ENCODE measurements around the gene SNAPC4. TPM values are rescaled to one million over a fixed set of nuclear protein-coding genes. Genes with fewer than 3 reads are reported as not detected.

The SNAPC4 gene
- total RNA-seq, 1 donor from 2014 or later: 3.7 TPM

DNA sequence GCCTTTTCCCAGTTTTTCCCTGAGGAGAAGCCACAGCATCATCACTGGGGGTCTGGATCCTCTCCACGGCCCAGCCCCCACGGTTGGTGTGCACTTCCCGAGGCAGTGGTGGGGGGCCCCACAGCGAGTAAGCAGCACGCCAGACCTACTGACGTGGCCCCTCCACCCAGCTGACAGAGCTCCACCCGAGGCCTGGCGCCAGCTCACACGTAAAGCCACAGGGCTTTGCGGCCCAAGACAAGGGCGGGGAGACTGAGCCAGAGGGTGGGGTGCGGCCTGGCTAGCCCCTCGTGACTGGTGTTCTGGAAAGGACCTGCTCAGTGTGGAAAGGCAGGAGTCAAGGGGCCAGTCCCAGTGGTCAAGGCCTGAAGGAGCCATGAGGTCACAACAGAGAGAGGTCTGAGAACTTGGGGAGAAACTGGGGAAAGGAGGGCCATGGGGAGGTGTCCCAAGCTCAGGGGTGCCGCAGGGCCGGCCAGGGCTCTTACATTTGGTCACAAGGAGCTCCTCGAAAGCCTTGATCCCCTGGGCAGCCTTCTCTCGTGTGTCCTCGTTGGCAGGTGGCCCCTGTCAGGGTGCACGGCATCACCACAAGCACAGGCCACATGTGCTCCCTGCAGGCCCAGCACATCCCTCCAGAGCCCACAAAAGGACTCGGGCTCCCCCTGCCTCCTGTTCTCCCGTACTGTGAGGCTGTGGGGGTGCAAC is 5.5 kb downstream of the SNAPC4 start:
- H3K27me3 ChIP-seq (ENCODE audit: control insufficient read depth, insufficient read depth, low read length): no peaks in the 10 kb centered on the region
- H3K4me3 ChIP-seq (ENCODE audit: low read depth, low read length): no peak overlapping the region
- TF ChIP-seq, protein P1, sequence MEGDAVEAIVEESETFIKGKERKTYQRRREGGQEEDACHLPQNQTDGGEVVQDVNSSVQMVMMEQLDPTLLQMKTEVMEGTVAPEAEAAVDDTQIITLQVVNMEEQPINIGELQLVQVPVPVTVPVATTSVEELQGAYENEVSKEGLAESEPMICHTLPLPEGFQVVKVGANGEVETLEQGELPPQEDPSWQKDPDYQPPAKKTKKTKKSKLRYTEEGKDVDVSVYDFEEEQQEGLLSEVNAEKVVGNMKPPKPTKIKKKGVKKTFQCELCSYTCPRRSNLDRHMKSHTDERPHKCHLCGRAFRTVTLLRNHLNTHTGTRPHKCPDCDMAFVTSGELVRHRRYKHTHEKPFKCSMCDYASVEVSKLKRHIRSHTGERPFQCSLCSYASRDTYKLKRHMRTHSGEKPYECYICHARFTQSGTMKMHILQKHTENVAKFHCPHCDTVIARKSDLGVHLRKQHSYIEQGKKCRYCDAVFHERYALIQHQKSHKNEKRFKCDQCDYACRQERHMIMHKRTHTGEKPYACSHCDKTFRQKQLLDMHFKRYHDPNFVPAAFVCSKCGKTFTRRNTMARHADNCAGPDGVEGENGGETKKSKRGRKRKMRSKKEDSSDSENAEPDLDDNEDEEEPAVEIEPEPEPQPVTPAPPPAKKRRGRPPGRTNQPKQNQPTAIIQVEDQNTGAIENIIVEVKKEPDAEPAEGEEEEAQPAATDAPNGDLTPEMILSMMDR (IDR thresholded peaks at IDR 0.05; ENCODE audit: insufficient read depth, low read length, severe bottlenecking): no peak
- FAIRE-seq (no peak), DNase-seq (ENCODE audit: low read depth) (no peak)
- peaks cover 54% of the 10 kb centered on the region for H3K36me3 ChIP-seq (ENCODE audit: control insufficient read depth, insufficient read depth, low read length)

DNA sequence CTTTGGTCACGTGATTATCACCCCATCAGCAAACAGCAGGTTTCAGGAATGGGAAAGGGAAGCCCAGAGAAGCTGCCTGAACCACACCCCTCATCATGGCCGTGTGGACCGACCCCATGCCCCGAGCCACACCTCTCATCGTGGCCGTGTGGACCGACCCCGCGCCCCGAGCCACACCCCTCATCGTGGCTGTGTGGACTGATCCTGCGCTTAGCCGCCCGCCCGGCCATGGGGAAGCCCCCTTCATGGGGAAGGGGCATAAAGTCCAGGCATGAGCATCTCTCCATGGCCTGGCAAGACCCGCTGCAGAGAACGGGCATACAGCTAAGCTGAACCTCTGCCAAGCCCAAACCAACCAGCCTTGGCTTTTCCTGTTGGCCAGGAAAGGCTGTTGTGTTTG is 6.4 kb downstream of the SNAPC4 start:
- TF ChIP-seq, protein P1 (IDR thresholded peaks at IDR 0.05; ENCODE audit: insufficient read depth, low read length, severe bottlenecking): no peak
- Histone ChIP-seq H3K36me3 (ENCODE audit: control insufficient read depth, insufficient read depth, low read length) (peaks cover 57% of the 10 kb centered on the region), H3K27me3 (ENCODE audit: control insufficient read depth, insufficient read depth, low read length) (no peaks in the 10 kb centered on the region), H3K4me3 (ENCODE audit: low read depth, low read length) (no peak overlapping the region)
- DNase-seq (ENCODE audit: low read depth) (no peak), FAIRE-seq (no peak)

DNA sequence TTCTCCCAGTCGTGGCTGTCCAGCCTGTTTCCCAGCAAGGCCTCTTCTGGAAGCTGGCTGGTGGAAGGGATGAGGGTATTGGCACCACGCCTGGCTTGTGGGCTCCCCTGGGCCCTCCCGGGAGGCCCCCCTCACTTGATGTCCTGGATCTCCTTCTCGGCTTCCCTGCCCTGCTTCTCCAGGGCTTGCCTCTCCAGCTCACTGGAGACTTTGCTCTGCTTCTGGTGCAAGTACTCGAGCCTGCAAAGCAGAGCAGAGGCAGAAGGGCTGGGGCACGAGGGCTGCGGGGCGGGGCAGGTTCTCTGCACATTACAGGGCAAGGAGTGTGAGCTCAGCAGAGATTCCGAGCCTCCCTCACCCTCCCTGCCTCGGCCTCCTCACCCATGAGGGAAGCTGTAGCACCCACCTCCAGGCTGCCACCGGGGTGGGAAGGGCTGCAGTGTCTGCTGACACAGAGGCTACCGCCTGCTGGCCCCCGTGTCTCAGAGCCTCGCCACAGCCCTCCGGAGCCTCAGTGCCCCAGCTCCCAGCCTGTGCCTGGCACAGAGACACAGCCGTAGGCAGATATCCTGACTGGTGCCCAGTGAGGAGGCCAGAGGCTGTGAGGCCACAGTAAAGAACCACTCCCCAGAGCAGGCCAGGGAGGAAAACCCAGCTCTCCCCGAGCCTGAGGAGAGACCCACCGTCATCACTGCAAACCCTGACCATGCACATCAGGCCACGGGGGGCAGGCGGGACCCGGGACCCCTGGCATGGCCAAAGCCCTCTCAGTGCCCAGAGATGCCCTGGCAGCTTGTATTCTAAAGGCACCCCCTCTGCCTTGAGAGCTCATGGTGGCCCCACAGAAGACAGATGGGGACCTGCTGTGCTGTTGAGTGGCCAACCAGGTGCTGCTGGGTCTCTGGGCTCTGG is 7.2 kb downstream of the SNAPC4 start:
- Histone ChIP-seq H3K27me3 (ENCODE audit: control insufficient read depth, insufficient read depth, low read length) (no peaks in the 10 kb centered on the region), H3K4me3 (ENCODE audit: low read depth, low read length) (no peak overlapping the region), H3K36me3 (ENCODE audit: control insufficient read depth, insufficient read depth, low read length) (peaks cover 57% of the 10 kb centered on the region)
- DNase-seq (ENCODE audit: low read depth) (no peak), FAIRE-seq (no peak)
- TF ChIP-seq, protein P1 (IDR thresholded peaks at IDR 0.05; ENCODE audit: insufficient read depth, low read length, severe bottlenecking): no peak

DNA sequence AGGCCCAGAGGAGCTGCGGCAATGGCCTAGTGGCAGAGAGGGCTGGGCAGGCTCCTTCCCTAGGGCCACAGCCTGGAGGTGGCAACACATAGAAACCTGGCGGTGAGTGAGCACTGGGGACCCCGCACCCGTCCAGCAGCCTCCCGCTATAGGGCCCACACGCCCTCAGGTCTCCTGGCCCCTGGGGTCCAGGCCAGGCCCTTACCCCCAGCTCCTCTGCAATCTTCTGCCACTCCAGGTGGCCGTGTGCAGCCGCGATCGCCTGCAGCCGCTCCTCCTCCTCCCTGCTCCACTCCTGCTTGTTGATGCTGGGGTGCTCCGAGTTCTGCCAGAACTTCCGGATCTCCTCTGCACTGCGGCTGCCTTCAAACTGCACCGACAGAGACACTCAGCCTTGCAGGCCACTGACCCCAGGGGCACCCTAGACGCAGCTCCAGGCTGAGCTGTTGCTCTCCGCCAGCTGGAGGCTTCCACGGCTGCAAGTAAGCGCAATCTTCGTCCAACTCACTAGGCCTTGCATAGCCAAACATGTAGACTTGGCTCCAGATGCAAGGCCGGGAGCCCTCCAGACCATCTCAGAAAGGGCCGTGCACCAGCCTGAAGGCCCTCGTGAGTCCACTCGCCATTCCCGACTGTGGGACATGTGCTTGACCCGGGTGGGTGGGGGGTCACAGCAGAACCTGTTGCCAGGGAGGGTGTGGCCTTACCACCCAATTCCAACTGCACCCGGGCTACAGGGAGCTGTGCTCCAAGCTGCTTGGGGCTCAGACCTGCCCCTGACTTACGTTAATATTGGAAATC is 8.0 kb downstream of the SNAPC4 start:
- Histone ChIP-seq H3K36me3 (ENCODE audit: control insufficient read depth, insufficient read depth, low read length) (peaks cover 59% of the 10 kb centered on the region), H3K27me3 (ENCODE audit: control insufficient read depth, insufficient read depth, low read length) (no peaks in the 10 kb centered on the region), H3K4me3 (ENCODE audit: low read depth, low read length) (no peak overlapping the region)
- DNase-seq (ENCODE audit: low read depth) (no peak), FAIRE-seq (peak; percentile 28)
- TF ChIP-seq, protein P1 (IDR thresholded peaks at IDR 0.05; ENCODE audit: insufficient read depth, low read length, severe bottlenecking): no peak

DNA sequence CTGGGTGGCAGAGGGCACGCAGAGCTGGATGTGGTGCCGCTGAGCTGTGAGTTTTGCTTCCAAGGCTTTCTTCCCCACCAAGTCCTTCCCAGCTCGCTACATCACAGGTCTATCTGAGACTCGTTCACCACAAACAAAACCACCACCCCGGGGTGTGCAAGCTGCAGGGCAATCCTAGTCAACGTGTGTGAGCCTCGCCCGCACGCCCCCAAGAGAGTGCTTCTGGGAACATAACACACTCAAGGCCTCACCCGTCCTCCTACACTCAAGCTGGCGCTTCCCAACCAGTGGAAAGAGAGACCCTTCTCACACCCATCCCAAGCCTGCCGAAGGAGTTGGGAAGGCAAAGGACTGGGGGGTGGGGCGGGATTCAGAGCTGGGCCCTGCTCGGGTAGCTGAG is 10.6 kb downstream of the SNAPC4 start:
- DNase-seq (ENCODE audit: low read depth) (no peak), FAIRE-seq (peak; percentile 40)
- Histone ChIP-seq H3K4me3 (ENCODE audit: low read depth, low read length) (no peak overlapping the region), H3K27me3 (ENCODE audit: control insufficient read depth, insufficient read depth, low read length) (no peaks in the 10 kb centered on the region), H3K36me3 (ENCODE audit: control insufficient read depth, insufficient read depth, low read length) (peaks cover 46% of the 10 kb centered on the region)
- TF ChIP-seq, protein P1 (IDR thresholded peaks at IDR 0.05; ENCODE audit: insufficient read depth, low read length, severe bottlenecking): no peak

Measured in bronchial epithelial cell (primary cell).